ENCODE measurements around the gene OPCML.

The OPCML gene

DNA sequence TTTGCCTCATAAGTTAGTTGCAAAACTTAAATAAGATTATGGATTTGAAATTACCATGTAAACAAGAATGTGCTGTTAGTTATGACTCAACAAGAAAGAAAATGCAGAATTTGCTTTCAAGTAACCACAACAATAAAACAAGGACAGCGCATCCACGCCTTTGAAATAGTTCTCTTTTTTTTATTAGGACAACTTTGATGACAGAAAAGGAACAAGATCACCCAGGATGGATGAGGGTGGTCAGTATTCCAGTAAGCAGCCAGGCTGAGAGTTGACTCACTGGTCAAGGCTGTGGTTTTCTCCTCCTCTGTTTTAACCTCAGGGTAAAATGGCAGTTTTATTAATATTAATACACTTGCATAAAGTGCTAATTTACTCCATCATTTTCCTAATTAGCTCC, 544.4 kb downstream of the OPCML start:
- Histone ChIP-seq H3K4me3 (ENCODE audit: low read depth, low read length) (no peak overlapping the region), H3K9me3 (ENCODE audit: control insufficient read depth, insufficient read depth, low read depth, low read length) (no peaks in the 10 kb centered on the region), H3K4me1 (ENCODE audit: control insufficient read depth, insufficient read depth, low read length) (peaks cover 8% of the 10 kb centered on the region; the same call in 1 of the 2 replicates), H3K36me3 (ENCODE audit: control insufficient read depth, insufficient read depth, low read length) (no peaks in the 10 kb centered on the region), H3K9ac (ENCODE audit: low read length) (no peak overlapping the region), H3K27me3 (ENCODE audit: control insufficient read depth, insufficient read depth, low read length) (peaks cover 24% of the 10 kb centered on the region), H3K27ac (ENCODE audit: low read depth, low read length) (no peak overlapping the region)

DNA sequence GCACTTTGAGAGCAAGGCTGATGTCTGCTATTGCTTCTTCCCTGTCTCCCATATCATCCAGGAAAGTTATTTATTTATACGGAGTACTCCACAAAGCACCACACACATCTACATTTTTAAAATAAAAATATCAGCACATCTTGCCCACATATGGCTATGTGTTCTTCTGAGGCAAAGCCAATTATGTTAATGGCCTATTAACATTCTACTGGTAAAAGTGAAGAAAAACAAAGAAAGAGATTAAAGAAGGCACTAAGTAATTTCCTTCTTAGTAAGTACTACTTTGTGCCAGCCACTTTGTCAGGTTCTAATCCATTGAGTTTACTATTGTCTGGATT, 548.7 kb downstream of the OPCML start:
- H3K9ac ChIP-seq (ENCODE audit: low read length) = no peak overlapping the region
- H3K4me3 ChIP-seq (ENCODE audit: low read depth, low read length) = no peak overlapping the region

DNA sequence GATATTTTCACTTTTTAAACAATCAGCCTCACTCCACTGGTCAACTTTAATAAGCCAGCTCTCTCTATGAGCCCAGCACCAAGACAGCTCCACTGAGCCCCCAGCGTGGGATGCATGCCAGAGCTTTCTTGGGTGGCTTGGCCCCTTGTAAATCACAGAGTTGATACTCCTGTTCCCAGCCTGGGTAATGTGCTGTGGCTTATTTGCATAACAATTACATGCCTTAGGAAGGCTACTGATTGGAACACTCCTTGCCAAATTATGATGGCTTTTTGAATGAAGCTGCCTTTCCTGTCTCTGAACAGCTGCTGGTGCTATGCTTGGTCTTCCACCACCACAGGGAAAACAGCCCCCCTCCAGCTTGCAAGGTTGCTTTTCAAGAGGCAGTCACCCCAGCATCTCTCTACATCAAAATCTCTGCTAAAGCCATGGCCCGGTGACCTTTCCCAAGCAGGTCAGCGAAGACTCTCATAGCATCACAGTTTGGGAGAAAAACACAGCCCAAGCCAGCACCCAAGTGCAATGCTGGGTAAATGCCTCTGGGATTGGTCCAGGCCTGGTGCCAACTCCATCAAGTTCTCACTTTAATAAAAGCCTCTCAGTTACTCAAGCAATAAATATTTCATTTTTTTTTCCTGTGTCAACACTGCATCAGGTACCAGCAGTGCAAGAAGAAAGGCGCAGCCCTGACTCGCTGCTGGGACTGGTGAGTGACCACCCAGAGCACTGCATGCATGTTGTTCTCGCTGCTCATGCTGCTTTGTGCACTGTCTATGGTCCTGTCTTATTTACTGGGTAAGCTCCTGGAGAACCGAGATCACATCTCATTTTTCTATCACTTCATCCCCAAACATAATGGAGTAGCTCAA, 549.3 kb downstream of the OPCML start:
- no peak overlapping the region for H3K27ac ChIP-seq (ENCODE audit: low read depth, low read length)
- H3K27me3 ChIP-seq (ENCODE audit: control insufficient read depth, insufficient read depth, low read length) = peaks cover 4% of the 10 kb centered on the region; the same call in 1 of the 2 replicates
- H3K36me3 ChIP-seq (ENCODE audit: control insufficient read depth, insufficient read depth, low read length) = no peaks in the 10 kb centered on the region
- H3K4me1 ChIP-seq (ENCODE audit: control insufficient read depth, insufficient read depth, low read length) = peaks cover 12% of the 10 kb centered on the region; the same call in 1 of the 2 replicates
- H3K9me3 ChIP-seq (ENCODE audit: control insufficient read depth, insufficient read depth, low read depth, low read length) = no peaks in the 10 kb centered on the region
- no peak overlapping the region for H3K4me3 ChIP-seq (ENCODE audit: low read depth, low read length)
- no peak overlapping the region for H3K9ac ChIP-seq (ENCODE audit: low read length)

More for the DNA sequence above, 548.7 kb downstream of the OPCML start:
- Histone ChIP-seq H3K9me3 (ENCODE audit: control insufficient read depth, insufficient read depth, low read depth, low read length) (no peaks in the 10 kb centered on the region), H3K27me3 (ENCODE audit: control insufficient read depth, insufficient read depth, low read length) (peaks cover 4% of the 10 kb centered on the region; the same call in 1 of the 2 replicates), H3K36me3 (ENCODE audit: control insufficient read depth, insufficient read depth, low read length) (no peaks in the 10 kb centered on the region), H3K27ac (ENCODE audit: low read depth, low read length) (no peak overlapping the region), H3K4me1 (ENCODE audit: control insufficient read depth, insufficient read depth, low read length) (peaks cover 12% of the 10 kb centered on the region; the same call in 1 of the 2 replicates)

DNA sequence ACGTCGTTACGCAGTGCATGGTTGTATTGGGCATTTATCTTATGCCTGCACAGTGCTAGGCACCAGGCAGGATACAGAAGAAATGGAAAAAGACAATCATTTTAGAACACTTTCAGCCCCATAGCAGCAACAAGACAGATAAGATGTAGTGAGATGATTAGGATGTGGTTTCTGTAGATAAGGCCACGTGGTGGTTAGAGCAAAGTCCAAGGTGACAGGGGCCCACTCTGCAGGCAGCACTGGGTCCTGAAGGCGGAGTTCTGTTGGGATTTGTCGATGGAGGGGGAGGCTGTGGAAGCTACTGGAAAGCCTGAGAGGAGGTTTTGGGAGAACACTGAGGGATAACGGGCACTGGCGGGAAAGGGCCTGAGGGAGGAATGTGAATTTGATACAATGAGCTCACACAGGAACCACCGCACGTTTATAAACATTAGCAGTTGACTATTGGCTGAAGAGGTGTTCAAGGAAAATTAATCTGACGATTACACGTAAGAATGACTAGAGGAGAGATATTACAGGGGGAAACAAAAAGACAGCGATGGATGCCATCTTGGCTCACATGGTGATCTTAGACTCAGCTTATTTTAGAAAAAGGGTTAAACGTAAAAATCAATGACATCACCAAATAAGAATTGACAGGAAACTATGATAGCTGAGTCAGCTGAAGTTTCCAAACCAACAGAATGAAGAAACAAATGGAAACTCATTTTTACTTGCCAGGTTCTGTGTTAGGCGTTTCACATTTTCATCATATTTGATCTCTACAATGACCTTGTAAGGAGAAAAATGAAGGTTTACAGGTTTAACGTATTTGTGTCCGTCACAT, 551.0 kb downstream of the OPCML start:
- H3K27ac ChIP-seq (ENCODE audit: low read depth, low read length) = no peak overlapping the region
- no peak overlapping the region for H3K9ac ChIP-seq (ENCODE audit: low read length)
- peaks cover 16% of the 10 kb centered on the region; the same call in 1 of the 2 replicates for H3K4me1 ChIP-seq (ENCODE audit: control insufficient read depth, insufficient read depth, low read length)
- no peaks in the 10 kb centered on the region; the same call in 1 of the 2 replicates for H3K27me3 ChIP-seq (ENCODE audit: control insufficient read depth, insufficient read depth, low read length)
- no peak overlapping the region for H3K4me3 ChIP-seq (ENCODE audit: low read depth, low read length)
- H3K36me3 ChIP-seq (ENCODE audit: control insufficient read depth, insufficient read depth, low read length) = no peaks in the 10 kb centered on the region
- no peaks in the 10 kb centered on the region for H3K9me3 ChIP-seq (ENCODE audit: control insufficient read depth, insufficient read depth, low read depth, low read length)

DNA sequence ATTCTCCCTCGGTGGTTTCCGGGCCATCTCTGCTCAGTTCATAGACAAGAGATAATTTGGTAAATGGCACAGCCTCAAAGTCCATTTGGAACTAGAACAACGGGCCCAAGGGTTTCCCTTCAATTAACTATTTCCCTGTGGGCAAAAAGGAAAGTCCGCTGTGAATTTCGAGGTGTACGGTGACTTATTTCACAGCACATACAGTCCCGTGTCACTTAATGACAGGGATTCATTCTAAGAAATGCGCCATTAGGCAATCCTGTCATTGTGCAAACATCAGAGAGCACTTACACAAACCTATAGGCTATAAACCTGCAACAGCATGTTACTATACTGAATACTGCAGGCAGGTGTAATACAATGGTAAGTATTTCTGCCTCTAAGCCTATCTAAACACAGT, 551.6 kb downstream of the OPCML start:
- H3K27me3 ChIP-seq (ENCODE audit: control insufficient read depth, insufficient read depth, low read length) = no peaks in the 10 kb centered on the region; the same call in 1 of the 2 replicates
- no peaks in the 10 kb centered on the region for H3K36me3 ChIP-seq (ENCODE audit: control insufficient read depth, insufficient read depth, low read length)
- H3K27ac ChIP-seq (ENCODE audit: low read depth, low read length) = no peak overlapping the region
- peaks cover 16% of the 10 kb centered on the region; the same call in 1 of the 2 replicates for H3K4me1 ChIP-seq (ENCODE audit: control insufficient read depth, insufficient read depth, low read length)
- no peaks in the 10 kb centered on the region for H3K9me3 ChIP-seq (ENCODE audit: control insufficient read depth, insufficient read depth, low read depth, low read length)
- no peak overlapping the region for H3K4me3 ChIP-seq (ENCODE audit: low read depth, low read length)
- no peak overlapping the region for H3K9ac ChIP-seq (ENCODE audit: low read length)

DNA sequence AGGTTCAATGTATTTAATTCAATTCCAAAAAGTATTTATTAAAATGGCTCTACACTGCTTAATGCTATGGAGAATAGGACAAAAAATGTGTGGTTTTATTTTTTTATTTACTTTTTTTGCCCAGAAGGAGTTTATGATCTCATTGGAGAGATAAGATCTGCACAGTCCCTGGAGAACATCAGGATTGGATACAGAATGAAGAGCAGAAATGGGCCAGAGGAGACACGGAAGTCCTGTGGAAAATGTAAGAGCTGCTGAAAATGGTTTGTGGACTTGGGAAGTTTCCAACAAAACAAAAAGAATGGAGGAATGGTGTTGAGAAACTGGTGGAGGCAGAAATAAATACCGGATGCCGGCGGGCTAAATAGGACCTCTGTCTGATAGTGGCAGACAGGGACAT, 554.6 kb downstream of the OPCML start:
- Histone ChIP-seq H3K4me3 (ENCODE audit: low read depth, low read length) (no peak overlapping the region), H3K36me3 (ENCODE audit: control insufficient read depth, insufficient read depth, low read length) (no peaks in the 10 kb centered on the region), H3K27ac (ENCODE audit: low read depth, low read length) (no peak overlapping the region), H3K27me3 (ENCODE audit: control insufficient read depth, insufficient read depth, low read length) (no peaks in the 10 kb centered on the region), H3K9me3 (ENCODE audit: control insufficient read depth, insufficient read depth, low read depth, low read length) (no peaks in the 10 kb centered on the region), H3K9ac (ENCODE audit: low read length) (no peak overlapping the region), H3K4me1 (ENCODE audit: control insufficient read depth, insufficient read depth, low read length) (peaks cover 6% of the 10 kb centered on the region; the same call in 1 of the 2 replicates)

DNA sequence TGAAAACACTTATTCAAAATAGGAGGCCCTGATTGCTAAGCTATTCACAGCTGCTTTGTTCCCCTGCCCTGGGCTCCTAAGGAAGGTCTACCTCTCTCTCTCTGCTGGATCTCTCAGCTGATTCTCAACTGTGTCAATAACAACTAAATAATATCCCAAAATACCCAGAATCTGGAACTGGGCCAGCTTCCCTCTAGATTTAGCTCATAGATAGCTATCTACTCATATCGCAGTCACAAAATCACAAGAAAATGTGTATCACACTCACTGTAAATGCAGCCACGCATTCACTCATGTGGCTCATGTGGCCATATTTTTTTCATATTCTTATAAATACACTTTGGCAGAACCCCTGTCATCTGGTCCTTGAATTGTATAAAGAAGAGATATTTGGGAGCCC, 555.1 kb downstream of the OPCML start:
- Histone ChIP-seq H3K9me3 (ENCODE audit: control insufficient read depth, insufficient read depth, low read depth, low read length) (no peaks in the 10 kb centered on the region), H3K9ac (ENCODE audit: low read length) (no peak overlapping the region), H3K4me3 (ENCODE audit: low read depth, low read length) (no peak overlapping the region), H3K4me1 (ENCODE audit: control insufficient read depth, insufficient read depth, low read length) (peaks cover 4% of the 10 kb centered on the region; the same call in 1 of the 2 replicates), H3K36me3 (ENCODE audit: control insufficient read depth, insufficient read depth, low read length) (no peaks in the 10 kb centered on the region), H3K27me3 (ENCODE audit: control insufficient read depth, insufficient read depth, low read length) (no peaks in the 10 kb centered on the region), H3K27ac (ENCODE audit: low read depth, low read length) (no peak overlapping the region)

DNA sequence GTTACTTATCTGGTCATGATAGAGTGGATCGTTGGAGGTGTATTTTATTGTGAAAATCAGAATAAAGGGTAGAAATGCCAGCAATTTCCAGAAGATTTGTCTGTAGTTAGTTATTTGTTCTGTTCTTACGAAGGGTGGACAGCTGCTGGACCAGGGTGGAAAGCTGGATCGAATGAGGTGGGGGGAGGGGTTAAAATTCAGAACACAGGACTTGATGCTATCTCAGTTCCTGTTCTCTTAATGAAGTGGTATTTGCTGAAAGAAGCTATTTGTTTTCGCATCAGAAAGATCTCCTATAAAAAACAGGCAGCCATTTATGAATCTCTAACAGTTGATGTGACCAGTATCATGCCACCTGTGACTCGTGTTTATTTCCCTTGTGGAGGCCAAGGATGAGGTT, 556.2 kb downstream of the OPCML start:
- Histone ChIP-seq H3K27ac (ENCODE audit: low read depth, low read length) (no peak overlapping the region), H3K27me3 (ENCODE audit: control insufficient read depth, insufficient read depth, low read length) (no peaks in the 10 kb centered on the region), H3K4me3 (ENCODE audit: low read depth, low read length) (no peak overlapping the region), H3K4me1 (ENCODE audit: control insufficient read depth, insufficient read depth, low read length) (peaks cover 4% of the 10 kb centered on the region; the same call in 1 of the 2 replicates), H3K9me3 (ENCODE audit: control insufficient read depth, insufficient read depth, low read depth, low read length) (no peaks in the 10 kb centered on the region), H3K36me3 (ENCODE audit: control insufficient read depth, insufficient read depth, low read length) (no peaks in the 10 kb centered on the region), H3K9ac (ENCODE audit: low read length) (no peak overlapping the region)

DNA sequence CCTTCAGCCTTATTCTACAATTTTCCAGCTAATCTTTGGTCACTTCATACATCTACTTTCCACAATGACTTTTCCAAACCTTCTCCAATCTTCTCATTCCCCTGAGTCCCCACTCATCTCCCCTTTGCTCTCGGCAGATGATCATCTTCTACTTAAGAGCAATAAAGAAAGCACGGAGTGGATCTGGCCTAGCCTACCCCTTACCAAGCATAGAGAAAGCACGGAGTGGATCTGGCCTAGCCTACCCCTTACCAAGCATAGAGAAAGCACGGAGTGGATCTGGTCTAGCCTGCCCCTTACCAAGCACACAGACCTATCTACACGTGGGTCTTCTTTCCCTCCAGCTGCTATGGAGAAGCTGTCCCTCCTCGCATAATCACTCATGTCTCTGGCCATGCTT, 558.6 kb downstream of the OPCML start:
- no peak overlapping the region for H3K27ac ChIP-seq (ENCODE audit: low read depth, low read length)
- H3K27me3 ChIP-seq (ENCODE audit: control insufficient read depth, insufficient read depth, low read length) = no peaks in the 10 kb centered on the region
- H3K9me3 ChIP-seq (ENCODE audit: control insufficient read depth, insufficient read depth, low read depth, low read length) = no peaks in the 10 kb centered on the region
- H3K4me3 ChIP-seq (ENCODE audit: low read depth, low read length) = no peak overlapping the region
- H3K9ac ChIP-seq (ENCODE audit: low read length) = no peak overlapping the region
- peaks cover 4% of the 10 kb centered on the region; the same call in 1 of the 2 replicates for H3K4me1 ChIP-seq (ENCODE audit: control insufficient read depth, insufficient read depth, low read length)
- H3K36me3 ChIP-seq (ENCODE audit: control insufficient read depth, insufficient read depth, low read length) = no peaks in the 10 kb centered on the region

DNA sequence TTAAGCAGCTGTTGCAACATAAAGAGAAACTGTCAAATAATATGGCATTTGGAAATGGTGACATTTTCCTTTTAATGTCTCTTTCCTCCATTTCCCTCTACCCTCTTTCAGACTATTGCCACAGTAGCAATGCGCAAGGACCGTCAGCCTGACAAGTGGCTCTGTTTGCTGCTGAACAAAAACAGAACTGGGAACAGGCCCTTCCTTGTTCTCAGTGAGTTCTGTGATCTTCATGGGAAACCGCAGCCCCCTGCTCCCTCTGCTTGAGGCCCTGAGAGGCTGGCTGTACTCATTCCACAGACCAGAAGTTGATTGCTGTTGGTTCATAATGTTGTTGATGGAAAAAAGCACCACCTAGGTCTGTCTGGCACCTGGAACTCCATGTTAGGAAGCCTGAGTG, 559.7 kb downstream of the OPCML start:
- Histone ChIP-seq H3K9ac (ENCODE audit: low read length) (no peak overlapping the region), H3K27me3 (ENCODE audit: control insufficient read depth, insufficient read depth, low read length) (no peaks in the 10 kb centered on the region), H3K36me3 (ENCODE audit: control insufficient read depth, insufficient read depth, low read length) (no peaks in the 10 kb centered on the region), H3K4me3 (ENCODE audit: low read depth, low read length) (no peak overlapping the region), H3K27ac (ENCODE audit: low read depth, low read length) (no peak overlapping the region), H3K9me3 (ENCODE audit: control insufficient read depth, insufficient read depth, low read depth, low read length) (no peaks in the 10 kb centered on the region), H3K4me1 (ENCODE audit: control insufficient read depth, insufficient read depth, low read length) (peaks cover 4% of the 10 kb centered on the region; the same call in 1 of the 2 replicates)

DNA sequence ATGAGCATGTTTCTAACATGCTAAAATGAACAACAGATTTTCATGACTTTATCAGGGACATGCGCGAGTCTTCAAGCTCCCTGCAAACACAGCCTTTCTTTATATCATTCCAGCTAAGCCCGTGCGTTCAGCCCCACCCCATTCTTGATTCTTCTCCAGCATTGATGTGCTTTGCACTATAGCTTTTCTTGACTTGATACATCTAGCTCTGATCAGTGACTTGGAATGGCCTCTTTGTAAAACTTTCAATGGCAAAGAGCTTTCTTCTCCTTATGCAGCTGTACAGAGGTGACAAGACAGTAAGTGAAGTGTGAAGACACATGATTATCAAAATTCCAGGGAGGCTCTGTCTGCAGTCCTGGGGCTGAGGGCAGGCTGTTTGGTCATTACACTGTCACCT, 561.0 kb downstream of the OPCML start:
- no peaks in the 10 kb centered on the region for H3K4me1 ChIP-seq (ENCODE audit: control insufficient read depth, insufficient read depth, low read length)
- no peak overlapping the region for H3K9ac ChIP-seq (ENCODE audit: low read length)
- H3K36me3 ChIP-seq (ENCODE audit: control insufficient read depth, insufficient read depth, low read length) = no peaks in the 10 kb centered on the region
- H3K27me3 ChIP-seq (ENCODE audit: control insufficient read depth, insufficient read depth, low read length) = no peaks in the 10 kb centered on the region
- no peak overlapping the region for H3K4me3 ChIP-seq (ENCODE audit: low read depth, low read length)
- H3K27ac ChIP-seq (ENCODE audit: low read depth, low read length) = no peak overlapping the region
- H3K9me3 ChIP-seq (ENCODE audit: control insufficient read depth, insufficient read depth, low read depth, low read length) = no peaks in the 10 kb centered on the region
